SK-N-SH treated with all-trans-retinoic acid at 6 μM for 48 hours (cell line): Measurements from ENCODE around the gene PARD3B.

Experiments
- CREB5 ChIP-seq: fragments of 250-450 bp; sonication (Bioruptor Pico); IDR thresholded peaks from 2 replicates; pipeline ENCODE4 v1.5.1; 2020; ENCODE audit warnings: low read depth, mild to moderate bottlenecking, moderate library complexity
- CSDC2 ChIP-seq: fragments of 250-450 bp; sonication (Bioruptor Pico); IDR thresholded peaks from 2 replicates; pipeline ENCODE4 v1.5.0; 2020; ENCODE audit warnings: mild to moderate bottlenecking, moderate library complexity
- OSR1 ChIP-seq: fragments of 250-450 bp; sonication (Bioruptor Pico); IDR thresholded peaks from 2 replicates; pipeline ENCODE4 v1.8.0; 2022; ENCODE audit warnings: moderate library complexity, mild to moderate bottlenecking, inconsistent platforms
- PATZ1 ChIP-seq: fragments of 250-450 bp; sonication (Bioruptor Pico); IDR thresholded peaks from 2 replicates; pipeline ENCODE4 v1.8.0; 2020; ENCODE audit warnings: mild to moderate bottlenecking, moderate library complexity, borderline replicate concordance
- RARB ChIP-seq: fragments of 250-450 bp; sonication (Bioruptor Pico); IDR thresholded peaks from 2 replicates; pipeline ENCODE4 v1.8.0; 2021; ENCODE audit warnings: mild to moderate bottlenecking, moderate library complexity
- ZFP3 ChIP-seq: fragments of 250-450 bp; sonication (Bioruptor Pico); IDR thresholded peaks from 2 replicates; pipeline ENCODE4 v1.5.0; 2020; ENCODE audit warnings: mild to moderate bottlenecking, moderate library complexity
- ZFP30 ChIP-seq: fragments of 450-650 bp; formaldehyde crosslinking; IDR thresholded peaks from 2 replicates; pipeline ENCODE4 v1.5.0; 2022; ENCODE audit warnings: mild to moderate bottlenecking, moderate library complexity

GRCh38 chr2:204877691-204878090 lies 332.4 kb downstream of the PARD3B start:
- TF ChIP-seq RARB, result no peak
- TF ChIP-seq ZFP30 (CRISPR knock-in tag), result no peak
- TF ChIP-seq CREB5 (CRISPR knock-in tag), result no peak
- no peak for TF ChIP-seq PATZ1 (CRISPR knock-in tag)
- TF ChIP-seq CSDC2 (CRISPR knock-in tag), result no peak
- no peak for TF ChIP-seq OSR1 (CRISPR knock-in tag)
- TF ChIP-seq ZFP3 (CRISPR knock-in tag), result no peak
